ENCODE data around the gene ENC1.

Gene ENC1

GRCh38 chr5:74599148-74599547, 41.4 kb downstream of the ENC1 start:
- DNase-seq = no peak

- DNase-seq = no peak
Measured at GRCh38 chr5:74598731-74599130, 41.8 kb downstream of the ENC1 start.

- no peak for DNase-seq
Measured at GRCh38 chr5:74596927-74597326, 43.6 kb downstream of the ENC1 start.

GRCh38 chr5:74595143-74595925, 45.2 kb downstream of the ENC1 start:
- no peak for DNase-seq

GRCh38 chr5:74594137-74595040, 46.1 kb downstream of the ENC1 start:
- DNase-seq = no peak

- DNase-seq = peak; percentile 58
Measured at GRCh38 chr5:74589204-74590056, 51.1 kb downstream of the ENC1 start.

- DNase-seq = no peak
Measured at GRCh38 chr5:74588415-74588814, 52.1 kb downstream of the ENC1 start.

- DNase-seq = no peak
Measured at GRCh38 chr5:74587890-74588289, 52.6 kb downstream of the ENC1 start.

- DNase-seq = no peak
Measured at GRCh38 chr5:74587300-74587699, 53.2 kb downstream of the ENC1 start.

GRCh38 chr5:74586856-74587255, 53.7 kb downstream of the ENC1 start:
- DNase-seq = no peak

GRCh38 chr5:74582853-74583252, 57.7 kb downstream of the ENC1 start:
- no peak for DNase-seq

GRCh38 chr5:74581988-74582365, 58.6 kb downstream of the ENC1 start:
- no peak for DNase-seq

GRCh38 chr5:74580729-74581109, 59.8 kb downstream of the ENC1 start:
- DNase-seq = no peak

GRCh38 chr5:74579215-74579614, 61.3 kb downstream of the ENC1 start:
- DNase-seq = no peak

GRCh38 chr5:74578356-74579044, 62.0 kb downstream of the ENC1 start:
- no peak for DNase-seq
